Daoy (cell line): ENCODE data around the gene DDA1. TPM values are rescaled to one million over a fixed set of nuclear protein-coding genes. Genes with fewer than 3 reads are reported as not detected.
A peak's percentile ranks its signal among the peaks of the same experiment; 100 is the strongest.
"Not testable (repeated sequence)": the region's sequence is repeated elsewhere in the genome, so short reads cannot be mapped to it uniquely, and the experiment has no call there.

Experiments
- DNase-seq: peaks from one replicate; pipeline ENCODE4 v3.0.0-alpha.2; 2015; ENCODE audit warnings: low read depth
- total RNA-seq: library from RNA; depleted of rRNA; stranded (reverse); fragments of >200 nt; shearing (Covaris generic); gene quantifications from 2 replicates; pipeline ENCODE4 v1.2.3, GENCODE V29; 2014

The DDA1 gene
- total RNA-seq, 1 experiment from 2014 or later: 63.0 TPM

- no peak for DNase-seq
Measured at GRCh38 chr19:17286752-17287151, 22.6 kb upstream of the DDA1 start.

DNA sequence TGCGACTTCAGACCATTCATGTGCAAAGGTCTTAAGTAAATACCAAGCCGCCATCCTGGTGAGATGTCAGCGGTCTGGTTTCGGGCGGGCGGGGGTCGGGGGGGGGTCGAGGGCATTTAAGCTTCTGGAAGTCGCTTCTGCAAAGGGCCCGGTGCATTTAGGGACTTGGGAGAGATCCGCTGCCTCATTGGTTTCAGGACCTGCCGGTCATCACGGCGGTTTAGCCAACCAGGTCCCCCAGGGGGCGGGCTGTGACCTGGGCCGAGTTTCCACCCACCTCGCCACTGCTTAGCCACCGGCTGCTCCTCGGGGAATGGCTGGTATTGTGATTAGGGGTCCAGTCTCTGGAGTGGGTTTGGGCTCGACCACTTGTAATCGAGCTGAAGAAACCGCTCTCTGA is 19.9 kb upstream of the DDA1 start:
- DNase-seq: peak; percentile 83

GRCh38 chr19:17292301-17293074 is 16.9 kb upstream of the DDA1 start:
- peak; percentile 92 for DNase-seq

- no peak for DNase-seq
Measured at GRCh38 chr19:17293605-17294004, 15.8 kb upstream of the DDA1 start.

GRCh38 chr19:17294051-17294891 is 15.1 kb upstream of the DDA1 start:
- DNase-seq: peak; percentile 44

DNA sequence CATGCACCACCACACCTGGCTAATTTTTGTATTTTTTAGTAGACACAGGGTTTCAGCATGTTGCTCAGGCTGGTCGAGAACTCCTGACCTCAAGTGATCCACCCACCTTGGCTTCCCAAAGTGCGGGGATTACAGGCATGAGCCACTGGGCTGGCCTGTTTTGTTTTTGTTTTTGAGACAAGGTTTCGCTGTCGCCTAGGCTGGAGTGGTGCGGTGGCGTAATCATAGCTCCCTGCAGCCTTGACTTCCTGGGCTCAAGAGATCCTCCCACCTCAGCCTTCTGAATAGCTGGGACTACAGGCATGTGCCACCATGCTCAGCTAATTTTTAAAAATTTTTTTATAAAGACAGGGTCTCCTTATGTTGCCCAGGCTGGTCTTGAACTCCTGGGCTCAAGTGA is 13.8 kb upstream of the DDA1 start:
- DNase-seq: not testable (repeated sequence)

DNA sequence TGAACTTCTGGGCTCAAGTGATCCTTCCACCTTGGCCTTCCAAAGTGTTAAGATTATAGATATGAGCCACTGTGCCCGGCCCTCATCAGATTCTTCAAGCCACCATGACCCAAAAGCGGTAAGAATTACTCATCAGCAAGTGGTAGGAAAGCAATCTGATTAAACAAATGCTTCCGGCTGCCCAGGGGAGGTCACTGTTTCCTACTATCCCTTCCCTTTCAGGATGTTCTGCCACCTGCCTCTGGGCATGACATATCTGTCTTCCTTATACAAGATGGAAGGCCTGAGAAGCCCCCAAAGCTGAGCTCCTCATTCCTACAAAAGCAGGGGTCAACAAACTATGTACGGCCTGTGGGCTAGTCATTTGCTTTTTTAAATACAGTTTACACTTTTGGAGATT is 13.1 kb upstream of the DDA1 start:
- DNase-seq: peak; percentile 76

DNA sequence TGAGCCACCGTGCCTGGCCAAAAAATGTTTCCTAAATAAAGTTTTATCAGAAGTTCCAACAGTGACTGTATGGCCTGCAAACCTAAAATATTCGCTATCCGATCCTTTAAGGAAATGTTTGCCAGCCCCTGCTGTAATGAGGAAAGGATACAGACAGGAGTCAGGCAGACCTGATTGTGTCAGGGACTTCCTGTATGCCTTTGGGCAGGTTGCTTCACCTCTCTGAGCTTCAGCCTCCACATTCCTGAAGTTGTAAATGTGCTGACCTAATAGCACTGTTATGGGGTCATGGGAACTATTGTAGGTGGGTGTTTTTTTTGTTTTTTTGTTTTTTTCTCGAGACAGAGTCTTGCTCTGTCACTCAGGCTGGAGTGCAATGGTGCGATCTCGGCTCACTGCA is 12.4 kb upstream of the DDA1 start:
- DNase-seq: no peak

DNA sequence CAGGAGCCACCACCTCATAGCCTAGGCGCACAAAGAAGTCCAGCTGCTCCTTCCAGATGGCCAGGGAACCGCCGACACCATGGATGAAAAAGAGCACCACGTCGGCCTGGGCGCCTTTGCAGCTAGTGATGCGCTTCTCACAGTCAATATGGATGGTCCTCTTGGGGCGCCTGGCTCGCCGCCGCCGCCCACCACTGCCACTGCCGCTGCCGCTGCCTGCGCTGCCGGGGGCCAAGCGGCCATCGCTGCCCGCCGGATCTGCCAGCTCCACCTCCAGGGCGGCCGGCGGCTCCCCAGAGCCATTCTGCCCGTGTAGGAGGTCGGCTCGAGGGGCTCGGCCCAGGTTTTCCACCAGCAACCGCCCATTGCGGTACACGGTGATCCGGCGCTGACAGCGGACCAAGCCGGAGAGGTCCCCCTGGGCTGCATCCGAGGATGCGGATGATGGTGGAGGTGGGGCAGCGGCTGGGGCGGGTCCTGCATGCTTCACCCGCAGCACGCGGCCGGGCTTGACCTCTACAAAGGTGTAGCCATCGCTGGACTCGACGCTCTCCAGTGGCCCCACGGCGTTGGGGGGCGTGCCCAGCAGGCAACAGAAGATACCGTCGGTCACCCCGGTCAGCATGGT is 8.3 kb upstream of the DDA1 start:
- DNase-seq: no peak

GRCh38 chr19:17302391-17303166 is 6.8 kb upstream of the DDA1 start:
- no peak for DNase-seq

DNA sequence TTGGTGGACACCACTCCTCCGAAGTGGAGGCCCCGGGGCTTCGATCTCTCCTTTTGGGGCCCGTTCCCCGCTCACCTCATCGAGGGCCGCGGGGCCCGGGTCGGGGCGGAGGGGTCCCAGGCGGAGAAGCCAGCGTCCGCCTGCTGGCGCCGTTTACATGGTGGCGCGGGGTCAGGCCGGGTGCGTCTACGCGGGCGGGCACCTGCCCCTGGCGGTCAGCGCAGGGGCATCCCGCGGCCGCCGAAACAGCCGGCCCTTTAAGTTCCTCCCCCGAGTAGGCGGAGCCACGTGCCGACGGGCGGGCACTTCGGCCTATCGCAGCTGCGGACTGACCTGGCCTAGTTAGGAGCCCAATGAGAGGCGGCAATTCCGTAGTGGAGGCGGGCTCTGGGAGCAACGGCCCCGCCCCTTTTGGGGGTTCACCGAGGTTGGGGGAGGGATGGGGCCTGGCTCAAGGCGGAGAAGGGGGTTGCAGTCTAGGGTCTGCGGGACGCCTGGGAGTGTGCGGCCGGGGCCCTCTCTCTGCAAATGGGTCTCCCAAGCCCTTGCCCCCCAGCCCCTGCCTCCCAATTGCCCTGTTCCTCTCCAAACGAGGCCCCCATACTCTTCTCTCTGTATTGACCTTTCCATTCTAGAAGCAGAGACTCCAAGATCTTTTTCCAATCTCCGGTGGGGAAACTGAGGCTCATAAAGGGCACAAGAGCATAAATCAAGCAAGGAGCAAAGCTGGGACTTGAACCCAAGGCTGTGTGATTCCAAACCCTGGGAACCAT is 6.0 kb upstream of the DDA1 start, which contains the start of gene ABHD8:
Gene ABHD8 (minus strand): TSS at position 259 of the 773 bp plus-strand sequence. CDS start 1,809 bp downstream, outside the sequence.
- DNase-seq: peak; percentile 95

DNA sequence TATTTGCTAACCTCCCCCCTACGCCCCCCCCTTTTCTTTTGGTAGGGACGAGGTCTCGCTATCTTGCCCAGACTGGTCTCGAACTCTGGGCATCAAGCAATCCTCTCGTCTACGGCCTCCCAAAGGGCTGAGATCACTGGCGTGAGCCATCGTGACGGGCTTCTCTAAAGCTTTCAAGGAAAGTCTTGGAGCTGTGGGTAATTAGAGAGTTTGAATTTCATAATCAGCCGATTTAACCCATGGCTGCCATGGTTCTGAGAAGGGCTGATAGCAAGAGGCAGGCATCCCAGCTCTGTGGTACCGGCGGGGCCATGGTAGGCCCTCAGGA is 5.5 kb upstream of the DDA1 start:
- no peak for DNase-seq

DNA sequence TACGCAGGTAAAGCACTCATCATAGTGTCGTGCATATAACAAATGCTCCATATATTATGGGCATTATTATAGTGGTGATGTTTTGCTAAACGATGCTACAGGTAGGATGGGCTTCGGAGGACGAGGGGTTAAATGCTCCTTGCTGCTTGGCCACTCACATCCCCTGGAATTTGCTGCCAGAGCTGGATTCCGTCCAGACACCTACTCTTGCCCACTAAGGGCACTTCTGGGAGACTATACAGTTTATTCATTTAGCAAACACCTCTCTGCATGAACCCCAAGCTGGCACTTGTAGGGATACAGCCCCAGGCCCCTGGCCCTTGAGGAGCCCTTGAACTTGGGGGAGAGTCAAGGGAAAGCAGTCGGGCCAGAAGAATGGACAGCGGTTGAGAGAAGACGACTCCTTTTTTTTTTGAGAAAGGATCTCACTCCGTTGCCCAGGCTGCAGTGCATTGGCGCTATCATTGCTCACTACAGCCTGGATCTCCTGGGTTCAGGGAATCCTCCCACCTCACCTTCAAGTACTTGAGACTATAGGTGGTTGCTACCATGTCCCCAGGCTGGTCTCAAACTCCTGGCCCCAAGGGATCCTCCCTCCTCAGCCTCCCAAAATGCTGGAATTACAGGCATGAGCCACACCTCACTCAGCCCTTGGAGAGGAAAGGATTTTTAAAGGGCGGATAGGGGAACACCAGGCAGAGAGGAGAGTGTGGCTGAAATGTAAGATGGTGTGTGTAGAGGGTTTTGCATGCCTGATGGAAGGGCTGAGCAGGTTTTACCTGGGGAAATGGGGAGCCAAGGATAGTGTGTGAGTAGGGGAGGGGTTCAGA is 4.8 kb upstream of the DDA1 start:
- DNase-seq: no peak

- no peak for DNase-seq
Measured at GRCh38 chr19:17305216-17305516, 4.2 kb upstream of the DDA1 start.

- DNase-seq: peak; percentile 100
Measured at GRCh38 chr19:17305517-17306284, 3.7 kb upstream of the DDA1 start, which contains the start of gene MRPL34. MRPL34 (plus strand) TSS chr19:17305872; CDS start chr19:17305893, 21 bp downstream.

DNA sequence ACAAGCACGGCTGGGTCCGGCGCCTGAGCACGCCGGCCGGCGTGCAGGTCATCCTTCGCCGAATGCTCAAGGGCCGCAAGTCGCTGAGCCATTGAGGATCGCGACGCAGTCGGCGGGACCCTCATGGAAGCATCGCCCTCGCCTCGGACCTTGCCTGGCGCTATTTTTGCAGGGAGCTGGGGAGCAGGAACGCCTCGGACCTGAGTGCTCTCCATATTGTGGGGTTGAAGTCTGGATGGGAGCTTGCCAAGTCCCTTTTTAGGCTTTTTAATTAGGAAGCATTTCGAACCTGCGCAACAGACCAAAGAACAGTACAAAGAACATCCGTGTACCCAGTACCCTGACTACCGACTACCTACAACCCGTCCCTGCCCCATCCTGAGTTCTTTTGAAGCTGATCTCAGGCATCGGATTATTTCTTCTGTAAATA is 3.1 kb upstream of the DDA1 start:
- DNase-seq: no peak

DNA sequence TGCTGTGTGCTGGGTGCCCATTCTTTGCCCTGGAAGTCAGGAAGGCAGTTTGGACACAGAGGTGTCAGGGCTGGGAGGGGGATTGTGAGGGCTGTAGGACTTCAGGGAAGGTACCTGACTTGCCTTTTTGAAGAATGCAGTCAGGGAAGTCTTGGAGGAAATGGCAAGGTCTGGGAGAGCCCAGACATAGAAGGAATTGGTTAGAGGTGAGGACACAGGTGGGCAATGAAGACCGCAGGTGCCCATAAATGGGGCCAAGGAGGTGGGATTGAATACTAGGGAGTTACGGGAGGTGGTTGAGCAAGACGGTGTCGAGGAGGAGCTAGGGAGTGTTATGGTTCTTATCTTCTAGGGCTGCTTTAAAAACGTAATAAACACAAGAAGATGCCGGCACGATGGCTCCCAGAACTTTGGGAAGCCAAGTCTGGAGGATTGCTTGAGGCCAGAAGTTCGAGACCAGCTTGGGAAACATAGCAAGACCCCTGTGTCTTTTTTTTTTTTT is 1.4 kb upstream of the DDA1 start:
- DNase-seq: no peak

DNA sequence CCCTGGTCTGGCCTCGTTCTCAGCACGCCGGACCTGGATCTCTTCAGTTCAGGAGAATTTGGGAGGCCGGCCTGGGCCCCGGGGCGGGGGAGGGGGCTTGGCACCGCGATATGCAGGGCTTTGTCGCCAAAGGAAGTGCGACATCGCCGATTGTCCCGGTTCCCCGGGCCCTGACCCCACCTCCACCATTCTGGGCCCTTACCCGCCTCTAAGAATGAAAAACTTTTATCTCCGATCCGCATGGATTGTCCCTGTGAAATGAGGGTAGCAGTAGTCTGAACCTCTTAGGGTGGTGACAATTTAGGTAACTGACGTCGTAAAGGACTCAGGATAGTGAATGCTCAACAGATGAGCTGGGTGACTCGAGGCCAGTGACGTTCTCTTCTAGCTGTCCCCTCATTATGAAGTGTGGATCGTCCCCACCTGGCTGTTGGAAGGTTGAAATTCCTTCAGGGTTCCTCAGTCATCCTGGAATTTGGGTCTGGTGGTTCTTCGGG is 650 bp downstream of the DDA1 start:
- DNase-seq: no peak
